HG03520 (cell line): ENCODE data around the gene ICAM1.
A peak's percentile ranks its signal among the peaks of the same experiment; 100 is the strongest.
"Not testable (repeated sequence)": the region's sequence is repeated elsewhere in the genome, so short reads cannot be mapped to it uniquely, and the experiment has no call there.

Experiments used
- ATAC-seq: cut with Tn5 transposase; IDR thresholded peaks from one replicate; pipeline ENCODE4 v1.9.1; 2021; ENCODE audit warnings: mild to moderate bottlenecking, moderate library complexity; ENCODE audit not compliant: unreplicated experiment

ICAM1 gene

DNA sequence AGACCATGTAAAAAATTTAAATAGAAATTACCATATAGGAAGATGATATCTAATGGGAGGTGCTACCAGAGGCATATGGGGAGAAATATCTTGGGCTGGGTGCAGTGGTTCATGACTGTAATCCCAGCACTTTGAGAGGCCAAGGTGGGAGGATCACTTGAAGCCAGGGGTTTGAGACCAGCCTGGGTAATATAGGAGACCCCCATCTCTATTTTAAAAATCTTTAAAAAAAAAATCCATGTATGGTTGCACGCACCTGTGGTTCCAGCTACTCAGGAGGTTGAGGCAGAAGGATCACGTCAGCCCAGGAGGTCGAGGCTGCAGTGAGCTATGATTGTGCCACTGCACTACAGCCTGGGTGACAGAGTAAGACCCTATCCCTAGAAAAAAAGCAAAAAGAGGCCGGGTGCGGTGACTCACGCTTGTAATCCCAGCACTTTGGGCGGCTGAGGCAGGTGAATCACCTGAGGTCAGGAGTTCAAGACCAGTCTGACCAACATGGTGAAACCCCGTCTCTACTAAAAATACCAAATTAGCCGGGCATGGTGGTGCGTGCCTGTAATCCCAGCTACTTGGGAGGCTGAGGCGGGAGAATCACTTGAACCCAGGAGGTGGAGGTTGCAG is 29.0 kb upstream of the ICAM1 start:
- not testable (repeated sequence) for ATAC-seq

DNA sequence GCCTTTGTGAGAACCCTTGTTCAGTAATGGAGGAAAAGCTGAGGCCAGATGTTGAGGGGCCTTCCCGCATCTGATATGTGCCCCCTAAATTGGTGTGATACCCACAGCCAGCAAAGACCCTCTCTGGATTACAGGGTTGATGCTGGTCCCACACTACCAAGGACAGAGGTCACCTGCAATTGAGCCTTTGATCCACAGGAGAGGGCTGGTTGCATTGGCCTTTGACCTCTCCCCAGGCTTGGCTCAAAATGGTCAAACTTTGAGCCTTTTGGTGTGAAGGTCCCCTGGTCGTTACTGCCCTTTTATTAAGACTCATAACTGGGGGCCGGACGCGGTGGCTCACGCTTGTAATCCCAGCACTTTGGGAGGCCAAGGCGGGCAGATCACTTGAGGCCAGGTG is 27.3 kb upstream of the ICAM1 start:
- no peak for ATAC-seq

DNA sequence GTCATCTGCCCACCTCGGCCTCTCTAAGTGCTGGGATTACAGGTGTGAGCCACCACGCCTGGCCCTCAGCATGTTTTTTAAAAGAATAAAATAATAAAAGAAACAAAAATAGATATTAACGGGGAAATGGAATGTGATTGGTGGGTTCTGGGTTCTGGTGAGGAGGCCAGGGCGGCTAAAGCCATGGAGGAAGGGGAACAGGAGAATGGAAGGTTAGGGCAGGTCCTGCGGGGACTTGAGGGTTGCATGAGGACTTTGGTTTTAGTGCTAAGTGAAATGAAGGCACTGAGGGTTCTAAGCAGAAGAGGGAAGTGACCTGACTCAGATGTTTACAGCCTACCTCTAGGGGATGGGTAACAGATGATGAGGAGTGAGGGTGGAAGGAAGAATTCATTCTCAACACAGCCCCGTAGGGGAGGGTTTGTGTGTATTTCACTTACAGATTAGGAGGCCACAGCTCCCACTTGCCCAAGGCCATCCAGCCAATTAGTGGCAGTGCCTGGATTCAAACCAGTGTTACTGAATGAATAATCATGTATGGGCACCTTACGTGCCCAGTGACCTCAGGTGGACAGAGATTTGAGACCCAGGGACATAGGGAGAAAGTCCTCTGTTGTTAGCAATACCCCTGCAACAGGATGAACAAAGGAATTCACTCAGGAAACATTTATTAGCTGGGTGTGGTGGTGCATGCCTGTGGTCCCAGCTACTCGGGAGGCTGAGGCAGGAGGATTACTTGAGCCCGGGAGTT is 25.6 kb upstream of the ICAM1 start:
- no peak for ATAC-seq

DNA sequence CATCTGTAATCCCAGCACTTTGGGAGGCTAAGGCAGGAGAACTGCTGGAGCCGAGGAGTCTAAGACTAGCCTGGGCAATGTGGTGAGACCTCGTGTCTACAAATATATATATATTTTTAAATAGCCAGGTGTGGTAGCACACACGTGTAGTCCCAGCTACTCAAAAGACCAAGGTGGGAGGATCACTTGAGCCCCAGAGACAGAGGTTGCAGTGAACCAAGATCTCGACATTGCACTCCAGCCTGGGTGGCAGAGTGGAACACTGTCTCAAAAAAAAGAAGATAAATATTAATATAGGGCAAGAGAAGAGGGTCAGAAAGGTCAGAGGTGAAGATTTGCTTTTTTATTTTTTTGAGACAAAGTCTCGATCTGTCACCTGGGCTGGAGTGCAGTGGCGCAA is 24.4 kb upstream of the ICAM1 start:
- no peak for ATAC-seq

DNA sequence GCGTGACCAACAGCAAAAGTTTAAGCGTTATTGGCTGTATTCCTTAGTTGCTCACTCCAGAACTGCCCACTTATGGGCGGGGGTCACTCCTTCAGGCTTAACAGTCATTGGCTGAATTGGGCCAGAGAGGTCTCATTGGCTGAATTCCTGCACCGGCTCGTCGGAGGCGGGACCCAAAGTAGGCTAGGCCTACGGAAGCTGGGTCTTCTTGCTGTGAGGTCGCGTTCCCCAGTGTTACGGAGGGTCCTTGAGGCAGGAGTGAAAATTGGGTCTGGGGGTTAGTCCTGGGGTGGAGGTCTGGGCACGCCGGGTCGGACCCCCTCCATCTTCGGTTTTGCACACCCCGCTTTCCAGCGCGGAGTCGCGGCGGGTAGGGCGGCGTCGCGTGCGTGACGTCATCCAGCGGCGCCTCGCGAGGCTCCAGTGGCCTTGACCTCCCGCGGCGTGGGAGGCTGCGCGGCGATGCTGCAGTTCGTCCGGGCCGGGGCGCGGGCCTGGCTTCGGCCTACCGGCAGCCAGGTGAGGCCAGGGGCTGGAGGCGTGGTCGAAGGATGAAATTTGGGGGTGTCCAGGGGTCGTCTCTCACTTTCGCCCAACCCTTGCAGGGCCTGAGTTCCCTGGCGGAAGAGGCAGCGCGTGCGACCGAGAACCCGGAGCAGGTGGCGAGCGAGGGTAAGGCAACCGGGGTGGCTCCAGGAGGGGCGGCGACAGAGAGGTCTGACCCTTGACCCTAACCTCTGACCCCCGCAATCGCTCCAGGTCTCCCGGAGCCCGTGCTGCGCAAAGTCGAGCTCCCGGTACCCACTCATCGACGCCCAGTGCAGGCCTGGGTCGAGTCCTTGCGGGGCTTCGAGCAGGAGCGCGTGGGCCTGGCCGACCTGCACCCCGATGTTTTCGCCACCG is 18.9 kb upstream of the ICAM1 start, which contains the start of gene MRPL4:
MRPL4 (plus strand) TSS at position 423 of the 903 bp plus-strand sequence; CDS start at position 463, 40 bp downstream.
- ATAC-seq, result peak; percentile 82

DNA sequence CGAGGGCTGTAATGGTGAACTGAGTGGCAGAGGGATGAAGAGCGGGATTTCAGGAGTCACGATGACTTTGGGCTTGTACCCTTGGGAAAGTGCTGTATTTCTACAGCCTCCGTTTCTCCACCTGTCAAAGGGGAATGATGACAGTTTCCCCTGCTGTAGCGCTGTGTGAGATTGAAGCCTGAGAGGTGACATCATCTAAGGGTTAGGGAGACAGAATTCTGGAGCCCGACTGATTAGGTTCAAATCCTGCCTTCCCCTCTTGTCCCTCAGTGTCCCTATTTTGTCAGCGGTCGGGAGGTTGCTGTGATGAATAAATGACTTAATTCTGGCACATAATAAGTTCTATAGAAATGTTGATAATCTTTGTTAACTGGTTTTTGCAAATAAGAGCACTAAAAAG is 18.2 kb upstream of the ICAM1 start:
- ATAC-seq, result no peak

DNA sequence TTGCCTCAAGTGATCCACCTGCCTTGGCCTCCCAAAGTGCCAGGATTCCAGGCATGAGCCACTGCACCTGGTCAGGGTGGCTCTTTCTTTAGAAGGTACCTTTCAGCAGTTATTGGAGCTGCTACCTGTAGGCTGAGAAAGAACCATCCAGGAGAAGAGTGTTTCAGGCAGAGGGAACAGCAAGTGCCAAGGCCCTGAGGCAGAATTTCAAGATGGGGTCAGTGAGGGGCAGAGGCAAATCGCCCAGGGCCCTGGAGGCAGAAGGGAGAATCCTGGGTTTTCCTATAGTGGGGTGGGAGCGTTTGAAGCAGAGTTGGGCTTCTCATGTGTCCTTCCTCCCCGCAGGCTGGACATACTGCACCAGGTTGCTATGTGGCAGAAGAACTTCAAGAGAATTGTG is 16.7 kb upstream of the ICAM1 start:
- ATAC-seq, result no peak

DNA sequence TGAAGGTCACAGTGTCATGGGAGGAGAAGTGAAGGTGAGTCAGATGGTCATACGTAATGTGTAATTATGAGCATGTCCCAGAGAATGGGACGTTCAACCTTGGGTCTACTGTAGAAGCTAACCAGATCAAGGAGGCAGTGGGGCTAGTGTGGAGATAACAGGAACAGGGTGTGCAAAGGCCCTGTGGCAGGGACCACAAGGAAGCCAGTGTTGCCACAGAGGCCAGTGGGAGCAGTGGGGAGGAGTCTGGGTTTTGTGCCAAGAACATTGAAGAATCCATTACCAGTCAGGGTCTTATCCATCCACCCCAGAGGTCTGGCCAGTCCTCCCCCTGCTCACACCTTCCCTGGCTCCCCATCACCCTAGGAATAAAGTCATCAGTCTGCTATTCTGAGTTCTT is 15.6 kb upstream of the ICAM1 start:
- ATAC-seq, result no peak

DNA sequence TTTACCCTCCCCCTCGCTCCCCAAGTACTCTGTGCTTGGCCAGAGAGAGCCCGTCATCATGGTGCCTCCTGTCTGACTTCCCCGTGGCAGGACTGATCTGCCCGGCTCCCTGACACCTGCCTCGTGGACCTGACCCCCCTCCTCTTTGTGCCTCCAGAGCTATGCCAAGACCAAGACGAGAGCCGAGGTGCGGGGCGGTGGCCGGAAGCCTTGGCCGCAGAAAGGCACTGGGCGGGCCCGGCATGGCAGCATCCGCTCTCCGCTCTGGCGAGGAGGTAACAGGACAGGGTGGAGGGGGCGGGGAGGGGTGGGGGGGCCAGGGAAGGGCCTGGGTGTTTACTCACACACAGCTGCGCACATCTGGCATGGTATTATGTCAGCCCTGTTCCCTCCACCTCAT is 14.4 kb upstream of the ICAM1 start:
- ATAC-seq, result no peak

DNA sequence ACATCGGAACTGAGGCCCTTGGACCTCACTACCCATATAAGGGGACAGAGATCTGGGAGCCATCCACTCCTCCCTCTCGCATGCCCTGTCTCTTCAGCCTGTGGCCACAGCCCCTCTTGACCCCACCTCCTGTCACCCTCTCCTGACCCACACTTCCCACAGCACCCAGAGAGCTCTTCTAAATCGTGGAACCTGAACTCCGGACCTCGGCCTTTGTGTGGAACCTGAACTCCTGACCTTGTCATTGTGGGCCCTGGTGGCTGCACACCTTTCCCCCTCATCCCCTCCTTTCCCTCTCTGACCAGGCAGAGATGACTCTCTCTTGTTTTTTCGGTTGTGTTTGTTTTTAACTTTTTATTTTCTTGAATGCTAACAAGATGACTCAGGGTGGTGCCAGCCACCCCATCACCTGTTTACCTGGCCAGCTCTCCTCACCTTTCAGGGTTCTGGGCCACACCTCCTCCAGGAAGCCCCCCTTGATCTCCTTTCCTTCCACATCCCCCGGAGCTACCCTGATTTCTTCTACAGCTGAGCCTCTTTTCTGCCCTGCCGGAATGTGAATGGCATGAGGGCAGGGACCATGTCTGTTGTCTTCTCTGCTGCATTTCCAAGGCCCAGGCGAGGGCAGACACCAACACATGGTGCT is 13.8 kb upstream of the ICAM1 start:
- no peak for ATAC-seq

DNA sequence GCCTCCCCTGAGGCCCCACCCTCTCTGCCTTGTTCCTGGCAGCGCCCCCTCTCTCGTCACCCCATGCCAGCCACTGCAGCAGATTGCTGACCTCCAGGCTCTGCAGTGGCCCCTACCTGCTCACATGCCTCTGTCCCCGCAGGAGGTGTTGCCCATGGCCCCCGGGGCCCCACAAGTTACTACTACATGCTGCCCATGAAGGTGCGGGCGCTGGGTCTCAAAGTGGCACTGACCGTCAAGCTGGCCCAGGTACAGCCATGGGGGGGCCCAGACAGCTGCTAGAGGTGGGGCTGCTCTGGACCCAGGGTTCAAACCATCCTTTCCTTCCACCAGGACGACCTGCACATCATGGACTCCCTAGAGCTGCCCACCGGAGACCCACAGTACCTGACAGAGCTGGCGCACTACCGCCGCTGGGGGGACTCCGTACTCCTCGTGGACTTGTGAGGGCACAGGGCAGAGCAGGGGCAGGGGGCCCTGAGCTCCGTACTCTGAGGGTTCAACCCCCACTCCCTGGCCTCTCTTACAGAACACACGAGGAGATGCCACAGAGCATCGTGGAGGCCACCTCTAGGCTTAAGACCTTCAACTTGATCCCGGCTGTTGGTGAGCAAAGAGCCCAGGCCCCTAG is 12.7 kb upstream of the ICAM1 start:
- ATAC-seq, result no peak

DNA sequence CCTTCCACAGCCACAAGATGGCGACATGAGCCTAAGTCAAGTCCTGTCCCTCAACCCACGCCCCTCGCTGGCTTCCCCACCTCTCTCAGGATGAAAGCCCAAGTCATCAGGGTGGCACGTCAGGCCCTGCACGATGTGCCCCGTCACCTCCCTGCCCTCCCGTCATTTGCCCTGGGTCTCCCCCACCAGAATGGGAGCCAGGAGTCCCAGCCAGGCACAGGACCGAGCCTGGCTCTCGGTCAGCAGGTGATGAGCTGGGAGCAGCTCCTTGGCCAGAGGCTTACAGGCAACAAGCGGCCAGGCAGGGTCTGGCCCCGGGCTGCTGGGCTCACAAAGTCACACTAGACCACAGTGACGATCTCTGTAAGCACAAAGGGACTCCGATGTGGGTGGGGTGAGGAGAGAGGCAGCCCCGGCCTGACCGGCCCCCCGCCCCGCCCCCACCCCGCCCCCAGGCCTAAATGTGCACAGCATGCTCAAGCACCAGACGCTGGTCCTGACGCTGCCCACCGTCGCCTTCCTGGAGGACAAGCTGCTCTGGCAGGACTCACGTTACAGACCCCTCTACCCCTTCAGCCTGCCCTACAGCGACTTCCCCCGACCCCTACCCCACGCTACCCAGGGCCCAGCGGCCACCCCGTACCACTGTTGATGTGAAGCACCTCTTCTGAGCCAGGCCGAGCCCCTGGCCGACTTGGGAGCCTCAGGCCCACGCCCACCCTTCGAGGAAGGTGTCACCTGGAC is 11.6 kb upstream of the ICAM1 start:
- ATAC-seq, result no peak

DNA sequence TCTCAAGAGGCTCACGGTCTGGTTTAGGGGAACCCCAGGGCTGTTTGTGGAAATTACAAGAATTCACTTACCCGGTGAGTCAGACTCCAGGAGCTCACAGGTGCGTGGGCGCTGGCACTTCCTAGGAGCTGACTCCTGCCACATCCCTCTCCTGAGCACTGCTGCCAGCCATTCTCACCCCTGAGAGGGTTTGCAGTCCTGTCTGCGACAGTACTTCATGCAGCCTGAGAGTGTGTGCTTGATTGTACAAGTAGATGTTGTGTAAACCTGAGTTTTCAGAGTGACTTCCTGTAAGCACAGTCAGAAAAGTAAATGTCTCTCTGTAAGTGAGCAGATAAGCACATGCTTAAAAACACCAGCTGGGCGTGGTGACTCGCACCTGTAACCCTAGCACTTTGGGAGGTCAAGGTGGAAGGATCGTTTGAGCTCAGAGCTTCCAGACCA is 10.8 kb upstream of the ICAM1 start:
- ATAC-seq, result no peak

DNA sequence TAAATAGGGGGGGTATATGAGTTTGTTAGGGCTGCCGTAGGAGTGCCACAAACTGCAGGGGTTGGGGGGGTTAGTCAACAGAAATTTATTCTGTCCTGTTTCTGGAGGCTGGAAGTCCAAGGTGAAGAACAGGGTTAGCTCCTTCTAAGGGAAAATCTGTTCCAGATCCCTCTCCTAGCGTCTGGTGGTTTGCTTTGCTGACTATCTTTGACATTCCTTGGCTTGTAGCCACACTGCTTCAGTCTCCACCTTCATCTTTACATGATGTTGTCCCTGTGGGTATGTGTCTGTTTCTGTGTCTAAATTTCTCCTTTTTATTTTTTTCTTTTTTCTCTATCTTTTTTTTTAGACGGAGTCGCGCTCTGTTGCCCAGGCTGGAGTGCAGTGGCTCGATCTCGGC is 8.1 kb upstream of the ICAM1 start:
- no peak for ATAC-seq

DNA sequence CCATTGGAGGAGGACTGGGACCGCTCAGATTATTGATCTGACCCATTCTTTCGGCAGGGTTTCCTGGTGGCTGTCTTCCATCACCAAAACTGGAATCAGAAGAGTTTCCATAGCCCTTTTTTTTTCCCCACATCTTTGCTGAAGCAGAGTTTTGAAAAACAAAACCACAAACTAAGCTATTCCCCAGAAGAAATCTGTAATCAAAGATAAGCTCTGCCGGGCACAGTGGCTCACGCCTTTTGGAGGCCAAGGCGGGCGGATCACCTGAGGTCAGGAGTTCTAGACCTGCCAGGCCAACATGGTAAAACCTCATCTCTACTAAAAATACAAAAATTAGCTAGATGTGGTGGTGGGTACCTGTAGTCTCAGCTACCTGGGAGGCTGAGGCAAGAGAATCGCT is 4.2 kb upstream of the ICAM1 start:
- no peak for ATAC-seq

DNA sequence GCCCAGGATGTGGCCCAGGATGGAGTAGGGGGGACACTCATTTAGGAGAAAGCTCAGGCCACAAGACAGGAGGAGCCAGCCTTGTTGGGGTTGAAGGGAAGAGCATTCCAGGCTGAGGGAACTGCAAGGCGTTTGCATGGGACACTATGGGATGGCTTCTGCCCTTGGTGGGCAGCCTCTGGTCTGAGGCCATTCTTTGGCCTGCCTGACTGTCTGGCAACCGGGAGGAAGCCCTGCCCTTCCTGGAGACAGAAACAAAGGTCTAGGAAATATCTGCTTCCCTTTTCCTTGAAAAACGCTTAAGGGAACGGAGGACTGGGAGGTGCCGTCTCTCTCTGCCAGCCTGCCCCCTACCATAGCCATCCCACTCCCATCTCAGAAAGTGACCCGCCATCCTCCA is 2.8 kb upstream of the ICAM1 start:
- ATAC-seq, result no peak

DNA sequence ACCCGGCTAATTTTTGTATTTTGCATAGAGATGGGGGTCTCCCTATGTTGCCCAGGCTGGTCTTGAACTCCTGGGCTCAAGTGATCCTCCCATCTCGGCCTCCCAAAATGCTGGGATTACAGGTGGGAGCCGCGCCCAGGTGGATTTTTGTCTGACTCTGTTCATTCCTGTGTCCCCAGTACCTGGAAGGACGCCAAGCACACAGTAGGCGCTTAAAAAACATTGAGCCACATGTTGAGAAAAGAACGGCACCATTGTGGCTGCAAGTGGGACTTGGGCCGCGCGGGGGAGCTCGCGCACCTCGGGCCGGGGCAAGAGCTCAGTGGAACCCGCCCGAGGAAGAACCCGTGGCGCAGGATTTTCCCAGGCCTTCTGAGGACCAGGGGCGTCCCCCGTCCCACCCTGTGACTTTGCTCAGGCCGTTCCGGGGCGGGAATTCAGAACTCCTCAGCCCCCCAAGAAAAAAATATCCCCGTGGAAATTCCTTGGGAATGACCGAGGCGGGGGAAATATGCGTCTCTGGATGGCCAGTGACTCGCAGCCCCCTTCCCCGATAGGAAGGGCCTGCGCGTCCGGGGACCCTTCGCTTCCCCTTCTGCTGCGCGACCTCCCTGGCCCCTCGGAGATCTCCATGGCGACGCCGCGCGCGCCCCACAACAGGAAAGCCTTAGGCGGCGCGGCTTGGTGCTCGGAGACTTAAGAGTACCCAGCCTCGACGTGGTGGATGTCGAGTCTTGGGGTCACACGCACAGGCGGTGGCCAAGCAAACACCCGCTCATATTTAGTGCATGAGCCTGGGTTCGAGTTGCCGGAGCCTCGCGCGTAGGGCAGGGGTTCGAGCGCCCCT is 1.4 kb upstream of the ICAM1 start:
- ATAC-seq, result no peak

DNA sequence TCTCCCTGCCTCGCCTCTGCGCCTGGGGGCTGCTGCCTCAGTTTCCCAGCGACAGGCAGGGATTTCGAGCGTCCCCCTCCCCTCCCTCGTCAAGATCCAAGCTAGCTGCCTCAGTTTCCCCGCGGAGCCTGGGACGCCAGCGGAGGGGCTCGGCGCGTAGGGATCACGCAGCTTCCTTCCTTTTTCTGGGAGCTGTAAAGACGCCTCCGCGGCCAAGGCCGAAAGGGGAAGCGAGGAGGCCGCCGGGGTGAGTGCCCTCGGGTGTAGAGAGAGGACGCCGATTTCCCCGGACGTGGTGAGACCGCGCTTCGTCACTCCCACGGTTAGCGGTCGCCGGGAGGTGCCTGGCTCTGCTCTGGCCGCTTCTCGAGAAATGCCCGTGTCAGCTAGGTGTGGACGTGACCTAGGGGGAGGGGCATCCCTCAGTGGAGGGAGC is 722 bp upstream of the ICAM1 start:
- ATAC-seq, result peak; percentile 15

DNA sequence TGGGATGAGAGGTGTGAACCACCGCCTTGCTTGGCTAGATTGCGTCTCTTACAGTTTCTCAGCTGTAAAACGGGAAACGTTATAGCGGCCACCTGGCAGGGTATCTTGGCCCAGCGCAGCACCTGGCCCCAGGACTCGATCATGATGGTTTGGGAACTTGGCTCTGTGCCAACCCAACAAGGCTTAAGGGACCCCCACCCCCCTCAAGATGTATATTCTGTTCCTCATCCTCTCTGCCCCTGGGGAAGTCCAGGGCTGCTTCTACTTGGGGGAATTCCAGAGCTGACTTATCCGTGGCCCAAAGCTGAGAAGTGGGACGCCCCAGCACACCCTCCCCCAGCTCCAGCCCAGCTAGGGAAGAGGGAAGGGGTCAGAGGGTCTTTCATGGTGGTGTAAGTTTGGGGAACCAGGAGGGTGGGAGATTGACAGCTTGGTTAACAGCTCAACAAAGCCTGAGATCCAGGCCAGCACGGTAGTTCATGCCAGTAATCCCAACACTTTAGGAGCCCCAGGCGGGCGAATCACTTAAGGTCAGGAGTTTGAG is 695 bp downstream of the ICAM1 start:
- ATAC-seq, result peak; percentile 2
